ENCODE measurements around the gene ARRB2. TPM values are rescaled to one million over a fixed set of nuclear protein-coding genes. Genes with fewer than 3 reads are reported as not detected.

Gene ARRB2
- total RNA-seq, 1 donor from 2014 or later, result 34.9 TPM

DNA sequence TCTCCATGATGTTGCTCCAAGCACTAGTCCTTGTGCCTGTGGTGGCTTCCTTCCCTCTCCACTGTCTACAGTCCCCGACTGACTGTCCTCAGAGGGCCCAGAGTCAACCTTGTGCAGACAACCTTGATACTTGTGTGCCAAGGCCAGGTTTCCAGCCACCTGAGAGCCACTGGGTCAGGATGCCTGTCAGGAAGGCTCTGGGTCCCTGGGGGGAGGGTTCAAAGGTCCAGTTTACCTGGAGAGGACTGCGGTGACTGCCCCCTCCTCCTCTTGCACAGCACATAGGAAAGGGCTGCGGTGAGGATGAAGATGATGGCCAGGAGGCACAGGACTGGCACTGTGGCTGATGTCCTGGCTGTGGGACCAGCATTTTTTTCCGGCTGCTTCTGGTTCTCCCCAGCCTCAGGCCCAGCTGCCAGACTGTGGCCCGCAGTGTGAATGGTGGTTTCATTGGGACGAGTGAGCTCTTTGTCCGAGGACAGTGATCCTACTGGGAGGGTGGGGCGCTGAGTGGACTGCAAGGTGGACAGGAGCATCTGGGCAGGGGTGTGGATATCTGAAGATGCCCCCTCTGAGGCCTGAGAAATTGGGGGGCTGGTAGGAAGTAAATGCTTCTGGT is 24.5 kb downstream of the ARRB2 start:
- Mint-ChIP-seq H3K36me3 (no peaks in the 10 kb centered on the region), H3K4me3 (no peak overlapping the region), H3K4me1 (peaks cover 18% of the 10 kb centered on the region), H3K9me3 (no peaks in the 10 kb centered on the region), H3K27ac (no peak overlapping the region), H3K27me3 (ENCODE audit: low read depth) (peaks cover 42% of the 10 kb centered on the region)
- TF ChIP-seq, protein P1, sequence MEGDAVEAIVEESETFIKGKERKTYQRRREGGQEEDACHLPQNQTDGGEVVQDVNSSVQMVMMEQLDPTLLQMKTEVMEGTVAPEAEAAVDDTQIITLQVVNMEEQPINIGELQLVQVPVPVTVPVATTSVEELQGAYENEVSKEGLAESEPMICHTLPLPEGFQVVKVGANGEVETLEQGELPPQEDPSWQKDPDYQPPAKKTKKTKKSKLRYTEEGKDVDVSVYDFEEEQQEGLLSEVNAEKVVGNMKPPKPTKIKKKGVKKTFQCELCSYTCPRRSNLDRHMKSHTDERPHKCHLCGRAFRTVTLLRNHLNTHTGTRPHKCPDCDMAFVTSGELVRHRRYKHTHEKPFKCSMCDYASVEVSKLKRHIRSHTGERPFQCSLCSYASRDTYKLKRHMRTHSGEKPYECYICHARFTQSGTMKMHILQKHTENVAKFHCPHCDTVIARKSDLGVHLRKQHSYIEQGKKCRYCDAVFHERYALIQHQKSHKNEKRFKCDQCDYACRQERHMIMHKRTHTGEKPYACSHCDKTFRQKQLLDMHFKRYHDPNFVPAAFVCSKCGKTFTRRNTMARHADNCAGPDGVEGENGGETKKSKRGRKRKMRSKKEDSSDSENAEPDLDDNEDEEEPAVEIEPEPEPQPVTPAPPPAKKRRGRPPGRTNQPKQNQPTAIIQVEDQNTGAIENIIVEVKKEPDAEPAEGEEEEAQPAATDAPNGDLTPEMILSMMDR (IDR thresholded peaks at IDR 0.05; ENCODE audit: unreplicated experiment), result no peak
- no peak for DNase-seq (ENCODE audit: low spot score in 2 of 2, unreplicated experiment in 2 of 2)

DNA sequence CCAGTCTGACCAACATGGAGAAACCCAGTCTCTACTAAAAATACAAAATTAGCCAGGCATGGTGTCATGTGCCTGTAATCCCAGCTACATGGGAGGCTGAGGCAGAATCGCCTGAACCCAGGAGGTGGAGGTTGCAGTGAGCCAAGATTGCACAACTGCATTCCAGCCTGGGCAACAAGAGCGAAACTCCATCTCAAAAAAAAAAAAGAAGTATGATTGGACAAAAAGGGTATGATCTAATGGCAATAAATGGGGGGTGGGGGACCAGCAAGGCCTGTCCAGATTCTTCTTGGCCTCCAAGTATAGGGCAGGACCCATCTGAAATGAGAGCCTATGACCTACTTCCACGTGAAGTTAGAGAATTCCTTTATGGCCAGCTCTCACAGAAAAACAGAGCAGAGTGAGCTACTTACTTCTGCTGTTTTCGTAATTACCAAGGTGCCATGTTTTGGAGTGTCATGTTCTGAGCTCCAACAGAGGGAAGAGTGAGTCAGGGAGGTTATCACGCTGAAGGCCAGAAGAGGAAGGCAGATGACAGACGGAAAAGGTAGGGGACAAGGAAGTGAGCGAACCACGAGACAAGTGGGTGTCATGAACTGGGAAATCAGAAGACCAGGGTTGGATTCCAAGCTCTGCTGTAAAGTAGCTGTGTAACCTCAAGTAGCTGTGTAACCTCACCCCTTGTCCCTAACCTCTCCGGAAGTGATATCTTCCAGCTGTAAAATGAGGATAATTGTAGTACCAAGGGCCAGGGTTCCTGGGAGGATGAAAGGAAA is 25.6 kb downstream of the ARRB2 start:
- Mint-ChIP-seq H3K9me3 (no peaks in the 10 kb centered on the region), H3K27me3 (ENCODE audit: low read depth) (peaks cover 53% of the 10 kb centered on the region), H3K4me3 (no peak overlapping the region), H3K27ac (no peak overlapping the region), H3K4me1 (peaks cover 19% of the 10 kb centered on the region), H3K36me3 (no peaks in the 10 kb centered on the region)
- TF ChIP-seq, protein P1 (IDR thresholded peaks at IDR 0.05; ENCODE audit: unreplicated experiment), result no peak
- no peak for DNase-seq (ENCODE audit: low spot score in 2 of 2, unreplicated experiment in 2 of 2)

DNA sequence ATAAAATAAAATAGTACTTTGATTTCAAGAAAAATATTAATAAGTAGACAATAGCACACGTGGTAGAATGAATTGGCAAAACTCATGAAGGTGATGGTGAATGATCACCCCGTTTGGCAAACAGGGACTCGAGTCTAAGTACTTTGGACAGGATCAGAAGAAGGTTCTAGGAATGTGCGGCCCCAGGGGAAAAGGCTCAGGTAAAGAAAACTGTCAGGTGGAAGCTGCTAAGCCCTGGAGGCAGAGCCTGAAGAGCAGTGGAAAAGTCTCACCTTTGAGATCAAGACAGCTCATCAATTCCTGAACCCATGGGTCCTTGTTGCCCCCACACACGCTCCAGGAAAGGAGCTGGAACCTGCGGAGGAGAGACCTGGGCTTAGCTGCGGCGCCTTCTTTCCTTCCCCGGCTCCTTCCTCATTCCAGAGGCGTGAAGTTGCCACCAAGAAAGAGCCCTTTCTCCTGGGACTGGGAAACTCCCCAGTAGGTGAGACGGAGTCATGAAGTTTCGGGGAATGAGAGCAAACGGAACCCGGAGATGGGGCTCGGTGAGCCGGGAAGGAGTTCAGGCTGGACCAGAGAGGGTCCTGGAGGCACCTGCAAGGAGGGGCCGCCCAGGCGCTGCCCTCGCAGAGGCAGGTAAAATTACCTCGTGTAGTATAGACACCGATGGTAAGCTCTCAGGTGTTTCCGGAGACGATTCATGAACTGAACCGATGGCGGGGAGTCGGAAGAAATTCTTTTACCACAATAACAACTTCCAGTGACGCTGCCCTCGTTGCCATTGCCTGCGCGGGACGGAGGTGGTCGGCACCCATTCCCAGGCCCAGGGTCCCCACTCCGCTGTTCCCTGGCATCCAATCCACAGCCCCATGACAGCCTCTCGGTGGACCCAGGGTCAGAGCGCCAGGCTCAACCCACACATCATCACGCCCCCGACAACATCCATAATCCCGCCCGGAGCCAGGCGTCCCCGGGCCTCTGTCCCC is 28.0 kb downstream of the ARRB2 start:
- no peaks in the 10 kb centered on the region for H3K36me3 Mint-ChIP-seq
- H3K27me3 Mint-ChIP-seq (ENCODE audit: low read depth), result peaks cover 77% of the 10 kb centered on the region
- peaks cover 16% of the 10 kb centered on the region for H3K4me1 Mint-ChIP-seq
- H3K27ac Mint-ChIP-seq, result peak overlapping the region; percentile 92
- DNase-seq (ENCODE audit: low spot score in 2 of 2, unreplicated experiment in 2 of 2), result no peak
- H3K4me3 Mint-ChIP-seq, result peak overlapping the region; percentile 72
- H3K9me3 Mint-ChIP-seq, result no peaks in the 10 kb centered on the region
- TF ChIP-seq, protein P1 (IDR thresholded peaks at IDR 0.05; ENCODE audit: unreplicated experiment), result no peak

DNA sequence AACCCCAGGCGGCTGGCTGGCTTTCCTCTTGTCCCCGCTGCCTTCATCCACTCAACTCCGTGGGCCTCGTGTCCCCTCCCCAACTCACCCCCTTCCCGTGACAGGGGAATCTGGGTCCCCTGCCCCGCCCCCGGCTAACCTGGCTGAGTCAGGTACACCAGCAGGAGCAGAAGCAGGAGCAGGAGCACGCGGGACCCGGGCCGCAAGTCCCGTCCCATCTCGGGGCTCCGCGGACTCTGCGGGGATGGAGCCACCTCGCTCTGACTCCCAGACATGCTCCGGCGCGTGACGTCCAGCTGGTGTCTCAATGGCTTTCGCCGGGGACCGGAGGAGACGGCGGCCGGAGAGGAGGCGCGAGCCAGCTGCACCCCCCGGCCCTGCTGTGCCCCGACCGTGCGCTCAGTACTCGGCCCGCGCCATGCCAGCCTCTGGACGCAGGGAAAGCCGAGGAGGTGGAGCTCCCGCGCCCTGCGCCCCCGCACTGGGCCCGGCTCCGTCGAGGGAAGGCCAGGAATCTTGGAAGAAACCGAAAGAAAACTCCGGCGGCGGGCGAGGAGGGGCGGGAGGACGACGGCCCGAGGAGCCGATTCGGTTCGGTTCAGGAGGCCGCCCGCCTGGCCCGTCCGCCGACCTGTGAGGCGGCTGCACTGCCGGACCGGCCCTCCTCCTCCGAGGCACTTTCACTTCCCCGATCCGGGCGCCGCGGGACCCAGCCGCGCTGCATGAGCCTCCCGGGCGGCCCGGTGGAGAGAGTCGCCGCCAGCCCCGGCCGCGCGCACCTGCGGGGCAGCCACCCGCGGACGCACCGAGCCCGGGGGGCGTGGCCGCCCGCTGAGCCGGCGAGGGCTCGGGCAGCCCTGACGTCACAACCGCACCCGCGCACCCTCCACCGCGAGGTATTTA is 28.9 kb downstream of the ARRB2 start, which contains the start of the genes CXCL16 and ZMYND15:
Gene CXCL16 (minus strand): TSS at position 807 of the 903 bp plus-strand sequence. CDS start 589 bp downstream, at position 218.
Gene ZMYND15 (plus strand): TSS at position 712 of the 903 bp plus-strand sequence. CDS start 716 bp downstream, outside the sequence.
- peaks cover 85% of the 10 kb centered on the region for H3K27me3 Mint-ChIP-seq (ENCODE audit: low read depth)
- H3K36me3 Mint-ChIP-seq, result no peaks in the 10 kb centered on the region
- peak within 1 kb of the TSS; percentile 72 for H3K4me3 Mint-ChIP-seq
- peaks cover 16% of the 10 kb centered on the region for H3K4me1 Mint-ChIP-seq
- TF ChIP-seq, protein P1 (IDR thresholded peaks at IDR 0.05; ENCODE audit: unreplicated experiment), result no peak
- H3K27ac Mint-ChIP-seq, result peak within 1 kb of the TSS; percentile 92
- no peaks in the 10 kb centered on the region for H3K9me3 Mint-ChIP-seq
- DNase-seq (ENCODE audit: low spot score in 2 of 2, unreplicated experiment in 2 of 2), result peak; percentile 46 to 68

All from mesothelial cell of epicardium (in vitro differentiated cells).